ENCODE results near the gene ELP1. TPM values are rescaled to one million over a fixed set of nuclear protein-coding genes. Genes with fewer than 3 reads are reported as not detected.

The ELP1 gene
- polyA plus RNA-seq, 1 donor (not counting 4 experiments of a cell fraction or from before 2014, with no cell fraction given): 49.6 TPM

DNA sequence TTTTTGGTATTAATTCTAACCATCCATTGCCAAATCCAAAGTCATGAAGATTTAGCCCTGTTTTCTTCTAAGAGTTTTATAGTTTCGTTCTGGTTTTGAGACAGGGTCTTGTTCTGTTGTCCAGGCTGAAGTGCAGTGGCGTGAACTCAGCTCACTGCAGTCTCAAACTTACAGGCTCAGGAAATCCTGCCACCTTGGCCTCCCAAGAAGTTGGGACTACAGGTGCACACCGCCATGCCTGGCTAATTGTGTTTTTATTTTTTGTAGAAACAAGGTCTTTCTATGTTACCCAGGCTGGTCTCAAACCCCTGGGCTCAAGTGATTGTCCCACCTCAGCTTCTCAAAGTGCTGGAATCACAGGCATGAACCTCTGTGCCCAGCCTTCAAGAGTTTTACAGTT, 50.8 kb downstream of the ELP1 start:
- Histone ChIP-seq H3K4me3 (ENCODE audit: control insufficient read depth in 2 of 3, extremely low read depth in 1 of 3, insufficient read depth in 2 of 3, low read depth in 1 of 3, low read length in 3 of 3) (no peak overlapping the region), H4K20me1 (ENCODE audit: control insufficient read depth, extremely low read depth, insufficient read depth, low read length) (no peaks in the 10 kb centered on the region), H3K27ac (ENCODE audit: control insufficient read depth, insufficient read depth, low read length) (no peak overlapping the region), H3K9ac (ENCODE audit: control insufficient read depth, extremely low read depth, insufficient read depth, low read length) (no peak overlapping the region), H3K4me2 (ENCODE audit: control insufficient read depth, extremely low read depth, insufficient read depth, low read depth, low read length) (no peak overlapping the region), H3K9me3 (ENCODE audit: control insufficient read depth, low read depth, low read length) (no peaks in the 10 kb centered on the region), H3K36me3 (ENCODE audit: control insufficient read depth in 2 of 2, extremely low read depth in 1 of 2, insufficient read depth in 2 of 2, low read length in 2 of 2) (peaks cover 16 to 29% of the 10 kb centered on the region in 2 experiments), H3K9me1 (ENCODE audit: control insufficient read depth, extremely low read depth, insufficient read depth, low read length) (no peaks in the 10 kb centered on the region), H3K79me2 (ENCODE audit: control insufficient read depth, insufficient read depth, low read length) (no peaks in the 10 kb centered on the region), H2AFZ (ENCODE audit: control insufficient read depth, low read length) (no peak overlapping the region), H3K4me1 (ENCODE audit: control insufficient read depth, extremely low read depth, insufficient read depth, low read length) (peaks cover 13% of the 10 kb centered on the region), H3K27me3 (ENCODE audit: control insufficient read depth, extremely low read depth, insufficient read depth, low read length) (no peaks in the 10 kb centered on the region)
- dilution Hi-C loops (cut with MboI; ENCODE audit: extremely low pct_ligation_motif_present, low sequenced_read_pairs): no loop called here
- DNase-seq (ENCODE audit: low read depth, low spot score) (no peak), FAIRE-seq (no peak)
- TF ChIP-seq, protein P1, sequence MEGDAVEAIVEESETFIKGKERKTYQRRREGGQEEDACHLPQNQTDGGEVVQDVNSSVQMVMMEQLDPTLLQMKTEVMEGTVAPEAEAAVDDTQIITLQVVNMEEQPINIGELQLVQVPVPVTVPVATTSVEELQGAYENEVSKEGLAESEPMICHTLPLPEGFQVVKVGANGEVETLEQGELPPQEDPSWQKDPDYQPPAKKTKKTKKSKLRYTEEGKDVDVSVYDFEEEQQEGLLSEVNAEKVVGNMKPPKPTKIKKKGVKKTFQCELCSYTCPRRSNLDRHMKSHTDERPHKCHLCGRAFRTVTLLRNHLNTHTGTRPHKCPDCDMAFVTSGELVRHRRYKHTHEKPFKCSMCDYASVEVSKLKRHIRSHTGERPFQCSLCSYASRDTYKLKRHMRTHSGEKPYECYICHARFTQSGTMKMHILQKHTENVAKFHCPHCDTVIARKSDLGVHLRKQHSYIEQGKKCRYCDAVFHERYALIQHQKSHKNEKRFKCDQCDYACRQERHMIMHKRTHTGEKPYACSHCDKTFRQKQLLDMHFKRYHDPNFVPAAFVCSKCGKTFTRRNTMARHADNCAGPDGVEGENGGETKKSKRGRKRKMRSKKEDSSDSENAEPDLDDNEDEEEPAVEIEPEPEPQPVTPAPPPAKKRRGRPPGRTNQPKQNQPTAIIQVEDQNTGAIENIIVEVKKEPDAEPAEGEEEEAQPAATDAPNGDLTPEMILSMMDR (optimal IDR thresholded peaks at IDR 0.05 in 1 of 3, IDR thresholded peaks at IDR 0.05 in 1 of 3, conservative IDR thresholded peaks at IDR 0.05 in 1 of 3; ENCODE audit: extremely low read depth in 1 of 3, insufficient read depth in 2 of 3, low read length in 3 of 3): no peak
- no peak for TF ChIP-seq EZH2 (IDR thresholded peaks at IDR 0.05; ENCODE audit: low read length)

DNA sequence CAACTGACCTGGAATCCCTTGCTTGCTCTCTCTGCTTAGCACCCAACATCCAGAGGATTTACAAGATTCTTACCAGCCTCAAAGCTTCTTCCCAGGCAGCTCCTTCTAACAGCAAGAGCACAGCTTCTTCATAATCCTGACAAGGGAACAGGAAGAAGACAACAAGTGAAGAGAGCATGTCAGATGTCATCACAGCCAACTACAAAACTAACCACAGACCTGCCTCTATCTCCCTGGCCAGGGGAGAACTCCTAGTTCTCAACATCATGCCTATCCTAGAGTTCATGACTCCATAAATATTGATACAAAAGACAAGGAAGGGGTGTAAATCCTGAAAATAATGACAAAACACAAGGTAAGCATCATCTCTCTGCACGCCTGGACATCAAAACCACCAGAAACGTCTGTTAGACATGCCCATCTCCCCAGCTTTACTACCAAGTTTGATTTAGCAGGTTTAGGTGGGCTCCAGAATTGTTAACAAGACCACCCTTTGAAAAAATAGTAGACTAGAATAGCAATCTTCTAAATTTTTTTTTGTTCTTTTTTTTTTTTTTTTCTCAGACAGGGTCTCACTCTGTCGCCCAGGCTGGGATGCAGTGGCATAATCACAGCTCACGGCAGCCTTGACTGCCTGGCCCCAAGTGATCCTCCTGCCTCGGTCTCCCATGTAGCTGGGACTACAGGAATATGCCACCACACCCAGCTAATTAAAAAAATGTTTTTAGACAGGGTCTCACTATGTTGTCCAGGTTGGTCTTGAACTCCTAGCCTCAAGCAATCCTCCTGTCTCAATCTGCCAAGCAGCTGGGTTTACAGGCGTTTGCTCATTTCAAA, 51.7 kb downstream of the ELP1 start:
- no peaks in the 10 kb centered on the region for H3K9me3 ChIP-seq (ENCODE audit: control insufficient read depth, low read depth, low read length)
- H3K4me1 ChIP-seq (ENCODE audit: control insufficient read depth, extremely low read depth, insufficient read depth, low read length): peaks cover 13% of the 10 kb centered on the region
- H3K36me3 ChIP-seq (ENCODE audit: control insufficient read depth in 2 of 2, extremely low read depth in 1 of 2, insufficient read depth in 2 of 2, low read length in 2 of 2): peaks cover 18 to 28% of the 10 kb centered on the region in 2 experiments
- H3K4me3 ChIP-seq (ENCODE audit: control insufficient read depth in 2 of 3, extremely low read depth in 1 of 3, insufficient read depth in 2 of 3, low read depth in 1 of 3, low read length in 3 of 3): no peak overlapping the region
- no peak overlapping the region for H3K9ac ChIP-seq (ENCODE audit: control insufficient read depth, extremely low read depth, insufficient read depth, low read length)
- no peak for FAIRE-seq
- TF ChIP-seq, protein P1 (optimal IDR thresholded peaks at IDR 0.05 in 1 of 3, IDR thresholded peaks at IDR 0.05 in 1 of 3, conservative IDR thresholded peaks at IDR 0.05 in 1 of 3; ENCODE audit: extremely low read depth in 1 of 3, insufficient read depth in 2 of 3, low read length in 3 of 3): no peak
- TF ChIP-seq EZH2 (IDR thresholded peaks at IDR 0.05; ENCODE audit: low read length): no peak
- no peak overlapping the region for H3K27ac ChIP-seq (ENCODE audit: control insufficient read depth, insufficient read depth, low read length)
- no peaks in the 10 kb centered on the region for H3K27me3 ChIP-seq (ENCODE audit: control insufficient read depth, extremely low read depth, insufficient read depth, low read length)
- no peak overlapping the region for H3K4me2 ChIP-seq (ENCODE audit: control insufficient read depth, extremely low read depth, insufficient read depth, low read depth, low read length)
- DNase-seq (ENCODE audit: low read depth, low spot score): no peak
- no peaks in the 10 kb centered on the region for H4K20me1 ChIP-seq (ENCODE audit: control insufficient read depth, extremely low read depth, insufficient read depth, low read length)
- no peak overlapping the region for H2AFZ ChIP-seq (ENCODE audit: control insufficient read depth, low read length)
- no peaks in the 10 kb centered on the region for H3K79me2 ChIP-seq (ENCODE audit: control insufficient read depth, insufficient read depth, low read length)
- dilution Hi-C loops (cut with MboI; ENCODE audit: extremely low pct_ligation_motif_present, low sequenced_read_pairs): no loop called here
- no peaks in the 10 kb centered on the region for H3K9me1 ChIP-seq (ENCODE audit: control insufficient read depth, extremely low read depth, insufficient read depth, low read length)
